Mucosa of descending colon (tissue), 3 donors: ENCODE measurements around the gene RHD. TPM values are rescaled to one million over a fixed set of nuclear protein-coding genes. Genes with fewer than 3 reads are reported as not detected.

Experiments used
- ATAC-seq: fragments of 200-7000 bp; cut with Tn5 transposase; one replicate; pipeline ENCODE4 v1.9.1; 2020; ENCODE audit warnings: mild to moderate bottlenecking, moderate library complexity
- DNase-seq, 3 donors: peaks; one replicate each; pipeline ENCODE4 v3.0.0-alpha.2; 2020
- H3K36me3 ChIP-seq: fragments of 200-600 bp; one replicate; pipeline ENCODE4 v1.8.0; 2021; ENCODE audit warnings: low read depth, mild to moderate bottlenecking
- H3K4me1 ChIP-seq: fragments of 200-600 bp; one replicate; pipeline ENCODE4 v1.8.0; 2021; ENCODE audit warnings: low read depth, mild to moderate bottlenecking
- H3K4me3 ChIP-seq: fragments of 200-600 bp; one replicate; pipeline ENCODE4 v1.8.0; 2021; ENCODE audit warnings: mild to moderate bottlenecking
- H3K9me3 ChIP-seq: fragments of 200-600 bp; one replicate; pipeline ENCODE4 v1.8.0; 2021; ENCODE audit warnings: mild to moderate bottlenecking
- intact Hi-C, 2 donors: fragments of 100-400 bp; cut with DNase I in 1 of 2; cut with micrococcal nuclease in 1 of 2; formaldehyde crosslinking; loops; one replicate each; pipeline versions ENCODE4 v1.11.0 to v1.11.1; 2022; cut with DNase I, micrococcal nuclease
- total RNA-seq, 3 donors: library from RNA; stranded (reverse); fragmentation: NEBNext Ultra II Directional in 2 of 3; extraction: Animal tissue kit (Norgen Biotek cat#: 25700) in 2 of 3; gene quantifications; one replicate each; pipeline versions ENCODE4 v1.2.1 to v1.2.4, GENCODE V29; 2021 to 2023
- TF ChIP-seq, protein P1 (sequence below): fragments of 200-600 bp; IDR thresholded peaks from one replicate; pipeline ENCODE4 v1.8.0; 2022; ENCODE audit warnings: antibody characterized with exemption, mild to moderate bottlenecking
- donor health status: DM: no; HTN: no; CAD: no; lungs with moderate emphysema.
- donor health status: DM: no; HTN: no; CAD: no.
- donor health status: DM: no; HTN: yes; CAD: no.

The RHD gene
- total RNA-seq, 3 donors from 2014 or later, result not detected

DNA sequence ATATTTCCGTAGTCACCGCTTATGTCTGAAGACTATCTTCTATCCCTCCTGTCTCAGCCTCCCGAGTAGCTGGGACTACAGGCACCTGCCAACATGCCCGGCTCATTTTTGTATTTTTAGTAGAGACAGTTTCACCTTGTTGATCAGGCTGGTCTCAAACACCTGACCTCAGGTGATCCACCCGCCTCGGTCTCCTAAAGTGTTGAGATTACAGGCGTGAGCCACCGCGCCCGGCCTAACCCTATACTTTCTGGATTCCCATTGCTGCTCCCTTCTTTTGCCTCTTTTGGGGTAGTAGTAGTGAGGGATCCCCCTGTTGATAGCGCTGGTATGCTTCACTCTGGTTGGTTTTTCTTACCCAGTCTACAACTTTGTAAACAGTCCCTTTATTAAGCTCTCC lies 34.3 kb upstream of the RHD start:
- ATAC-seq, result no peak
- no peak for DNase-seq
- Histone ChIP-seq H3K36me3 (no peaks in the 10 kb centered on the region), H3K9me3 (no peaks in the 10 kb centered on the region), H3K4me1 (peaks cover 30% of the 10 kb centered on the region), H3K4me3 (no peak overlapping the region)
- intact Hi-C loops, result no loop called here
- TF ChIP-seq, protein P1, sequence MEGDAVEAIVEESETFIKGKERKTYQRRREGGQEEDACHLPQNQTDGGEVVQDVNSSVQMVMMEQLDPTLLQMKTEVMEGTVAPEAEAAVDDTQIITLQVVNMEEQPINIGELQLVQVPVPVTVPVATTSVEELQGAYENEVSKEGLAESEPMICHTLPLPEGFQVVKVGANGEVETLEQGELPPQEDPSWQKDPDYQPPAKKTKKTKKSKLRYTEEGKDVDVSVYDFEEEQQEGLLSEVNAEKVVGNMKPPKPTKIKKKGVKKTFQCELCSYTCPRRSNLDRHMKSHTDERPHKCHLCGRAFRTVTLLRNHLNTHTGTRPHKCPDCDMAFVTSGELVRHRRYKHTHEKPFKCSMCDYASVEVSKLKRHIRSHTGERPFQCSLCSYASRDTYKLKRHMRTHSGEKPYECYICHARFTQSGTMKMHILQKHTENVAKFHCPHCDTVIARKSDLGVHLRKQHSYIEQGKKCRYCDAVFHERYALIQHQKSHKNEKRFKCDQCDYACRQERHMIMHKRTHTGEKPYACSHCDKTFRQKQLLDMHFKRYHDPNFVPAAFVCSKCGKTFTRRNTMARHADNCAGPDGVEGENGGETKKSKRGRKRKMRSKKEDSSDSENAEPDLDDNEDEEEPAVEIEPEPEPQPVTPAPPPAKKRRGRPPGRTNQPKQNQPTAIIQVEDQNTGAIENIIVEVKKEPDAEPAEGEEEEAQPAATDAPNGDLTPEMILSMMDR, result no peak

DNA sequence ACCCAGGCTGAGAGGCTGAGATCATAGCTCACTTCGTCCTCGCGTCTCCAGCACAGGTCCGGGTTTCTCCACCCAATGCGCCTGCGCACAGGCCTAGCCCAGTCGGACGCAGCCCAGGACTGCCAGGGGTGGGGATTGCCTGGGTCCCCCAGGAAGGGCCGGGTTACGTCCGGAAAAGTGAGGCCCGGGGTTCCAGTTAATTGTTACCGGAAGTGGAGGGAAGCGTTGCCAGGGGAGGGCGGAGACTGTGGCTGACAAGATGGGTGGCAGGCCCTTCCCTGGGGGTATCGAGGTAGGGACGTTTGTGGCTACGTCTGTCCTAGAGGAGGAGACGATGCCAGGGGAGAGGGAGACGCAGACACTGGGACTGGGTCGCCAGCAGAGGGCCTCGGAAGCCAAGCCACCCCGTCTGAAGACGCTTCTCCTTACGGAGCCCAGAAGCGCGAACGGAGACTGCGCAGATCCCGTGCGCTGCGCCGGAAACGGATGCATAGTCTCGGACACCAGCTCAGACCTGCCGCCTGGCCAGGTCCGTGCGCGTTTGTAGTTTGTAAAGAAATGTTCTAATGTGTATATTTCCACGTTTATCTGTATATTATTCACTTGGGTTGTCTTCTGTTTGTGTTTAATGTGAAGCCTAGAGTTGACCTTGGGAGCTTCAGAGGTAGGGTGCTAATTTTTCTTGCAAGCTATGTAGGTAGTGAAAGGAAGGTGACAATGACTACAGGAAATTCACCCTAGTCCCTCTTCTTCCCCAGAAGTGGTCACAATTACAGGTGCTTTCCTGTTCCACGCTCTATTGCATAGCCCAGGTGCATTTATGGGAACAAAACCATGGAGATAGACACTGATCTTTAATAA lies 32.4 kb upstream of the RHD start:
- TF ChIP-seq, protein P1, result peak; percentile 33
- ATAC-seq (peak; percentile 93), DNase-seq (peak; percentile 91 to 97 (median 95))
- intact Hi-C loops, result no loop called here
- no peaks in the 10 kb centered on the region for H3K9me3 ChIP-seq
- H3K4me1 ChIP-seq, result peaks cover 21% of the 10 kb centered on the region
- H3K4me3 ChIP-seq, result peak overlapping the region; percentile 18
- H3K36me3 ChIP-seq, result peaks cover 12% of the 10 kb centered on the region

DNA sequence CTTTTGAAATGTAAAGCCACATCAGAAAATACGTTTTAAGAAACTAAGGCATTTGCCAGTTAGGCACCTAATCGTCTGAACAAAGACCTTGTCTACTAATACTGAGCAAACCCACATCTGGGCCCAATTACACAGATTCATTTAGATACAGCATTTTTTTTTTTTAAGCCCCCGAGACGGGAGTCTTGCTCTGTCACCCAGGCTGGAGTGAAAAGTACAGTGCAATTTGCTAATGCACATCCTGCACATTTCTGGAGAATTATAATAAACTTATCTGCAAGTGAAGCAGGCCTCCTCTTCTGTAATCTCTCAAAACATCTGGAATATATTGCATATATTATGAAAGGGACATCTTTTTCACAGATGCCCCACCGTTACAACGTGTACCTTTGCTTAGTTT lies 28.4 kb upstream of the RHD start:
- Histone ChIP-seq H3K36me3 (peaks cover 12% of the 10 kb centered on the region), H3K4me3 (no peak overlapping the region), H3K4me1 (peaks cover 28% of the 10 kb centered on the region), H3K9me3 (no peaks in the 10 kb centered on the region)
- DNase-seq (no peak), ATAC-seq (no peak)
- intact Hi-C loops, result no loop called here
- TF ChIP-seq, protein P1, result no peak

- no peak for ATAC-seq
- H3K4me1 ChIP-seq, result peaks cover 22% of the 10 kb centered on the region
- intact Hi-C loops, result no loop called here
Measured at GRCh38 chr1:25245393-25245792, 26.9 kb upstream of the RHD start.

DNA sequence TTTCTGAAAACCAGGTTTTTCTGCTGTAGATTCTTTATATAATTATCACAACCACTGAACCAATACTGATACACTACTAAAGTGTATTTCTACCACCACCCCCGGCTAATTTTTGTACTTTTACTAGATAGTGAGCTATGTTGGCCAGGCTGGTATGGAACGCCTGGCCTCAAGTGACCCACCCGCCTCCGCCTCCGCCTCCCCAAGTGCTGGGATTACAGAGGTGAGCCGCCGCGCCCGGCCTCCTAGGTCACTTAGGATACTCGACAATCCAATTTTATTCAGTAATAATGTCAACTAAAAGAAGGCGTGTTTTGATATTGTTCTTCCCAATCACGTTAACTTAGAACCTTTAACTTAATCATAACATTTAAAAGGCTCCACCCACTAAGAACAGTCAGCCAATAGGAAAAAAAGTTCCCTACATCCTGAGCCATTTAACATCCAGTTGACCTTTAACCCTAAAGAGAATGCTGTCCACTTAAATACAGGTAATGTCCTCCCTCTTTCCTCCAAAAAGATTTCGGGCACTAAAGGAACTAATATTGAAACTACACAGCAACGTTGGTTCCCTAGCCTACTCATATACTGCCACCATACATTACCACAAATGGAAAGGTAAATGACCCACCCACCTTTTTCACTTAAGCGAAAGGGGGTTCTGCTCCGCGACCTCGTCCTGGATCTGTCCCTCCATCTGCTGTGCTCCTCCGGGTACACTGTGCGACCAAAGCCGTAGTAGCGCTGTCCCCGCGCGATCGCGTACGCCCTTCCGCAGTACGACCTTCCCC lies 26.3 kb upstream of the RHD start:
- Histone ChIP-seq H3K4me1 (peaks cover 16% of the 10 kb centered on the region), H3K4me3 (peak overlapping the region; percentile 99), H3K36me3 (peaks cover 12% of the 10 kb centered on the region), H3K9me3 (no peaks in the 10 kb centered on the region)
- TF ChIP-seq, protein P1, result no peak
- intact Hi-C loops, result no loop called here
- peak; percentile 39 for ATAC-seq
- DNase-seq, result peak in 2 of 3 donors; percentile 55 to 61

More at GRCh38 chr1:25245393-25245792, 26.9 kb upstream of the RHD start:
- H3K36me3 ChIP-seq, result peaks cover 12% of the 10 kb centered on the region
- no peak for DNase-seq
- H3K9me3 ChIP-seq, result no peaks in the 10 kb centered on the region
- TF ChIP-seq, protein P1, result no peak
- no peak overlapping the region for H3K4me3 ChIP-seq
